NCI-H128 (cell line): ENCODE measurements around the gene WWOX.

Experiments
- DNase-seq: peaks from one replicate; lab custom pipeline; 2025; ENCODE audit not compliant: unreplicated experiment; lab: John Stamatoyannopoulos, UW

WWOX gene

DNA sequence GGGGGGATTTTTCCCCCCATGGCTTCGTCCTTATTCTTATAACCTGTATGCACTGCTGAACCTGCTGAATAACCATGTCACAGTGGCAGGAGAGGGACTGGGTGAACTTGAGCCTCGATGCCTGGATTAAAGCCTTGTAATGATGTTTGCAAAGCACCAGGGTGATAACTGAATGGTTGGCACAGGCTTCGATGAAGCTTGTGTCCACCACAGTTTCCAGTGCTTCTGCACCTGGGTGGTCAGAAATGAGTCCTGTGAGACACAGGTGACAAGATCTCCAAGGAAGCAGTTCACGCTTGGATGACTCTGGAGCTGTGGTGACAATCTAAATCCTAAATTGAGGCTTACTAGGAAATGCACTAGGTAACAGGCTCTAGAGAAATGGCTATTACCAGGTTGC lies 771.8 kb downstream of the WWOX start:
- DNase-seq = no peak

DNA sequence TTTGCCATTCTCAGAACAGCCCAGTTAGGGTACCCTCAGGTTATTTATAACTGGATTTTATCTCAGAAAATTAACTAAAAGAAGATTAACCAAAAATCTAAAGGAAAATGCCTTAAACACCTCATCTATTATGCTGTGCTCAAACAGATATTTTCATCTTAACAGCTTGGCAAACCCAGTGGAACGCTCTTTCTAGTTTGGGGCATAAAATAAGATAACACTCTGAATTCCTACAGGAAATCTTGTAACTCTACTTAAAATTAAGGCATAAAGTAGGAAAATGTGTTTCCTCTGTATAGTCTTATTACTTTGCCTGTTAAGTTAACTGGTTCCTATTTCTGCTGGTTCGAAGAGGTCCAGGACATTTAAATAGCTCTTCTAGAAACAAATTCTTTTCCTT lies 777.2 kb downstream of the WWOX start:
- DNase-seq = no peak

GRCh38 chr16:78877114-78877655 lies 777.7 kb downstream of the WWOX start:
- no peak for DNase-seq

GRCh38 chr16:78878570-78878969 lies 779.1 kb downstream of the WWOX start:
- no peak for DNase-seq

DNA sequence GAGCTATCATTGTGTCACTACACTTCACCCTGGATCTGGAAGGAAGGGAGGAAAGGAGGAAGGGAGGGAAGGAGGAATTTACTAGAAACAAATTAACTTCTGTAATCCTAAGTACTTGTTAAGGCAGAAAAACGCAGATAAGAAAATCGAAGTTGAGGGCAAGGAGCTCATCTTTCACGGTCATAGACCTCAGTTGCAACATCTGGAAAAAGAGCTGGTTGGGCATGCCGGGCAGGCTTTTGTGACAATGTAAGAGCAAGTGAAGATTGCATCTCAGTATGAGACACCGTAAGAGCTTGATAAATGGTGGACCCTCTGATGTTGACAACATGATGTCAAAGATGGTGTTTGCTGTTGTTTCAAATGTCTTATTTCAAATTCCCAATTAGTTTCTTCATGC lies 779.6 kb downstream of the WWOX start:
- DNase-seq = no peak

- no peak for DNase-seq
Measured at GRCh38 chr16:78882150-78882549, 782.7 kb downstream of the WWOX start.

GRCh38 chr16:78882751-78883150 lies 783.3 kb downstream of the WWOX start:
- no peak for DNase-seq

GRCh38 chr16:78884204-78884603 lies 784.8 kb downstream of the WWOX start:
- DNase-seq = no peak

GRCh38 chr16:78889346-78889745 lies 789.9 kb downstream of the WWOX start:
- no peak for DNase-seq

GRCh38 chr16:78890373-78890895 lies 791.0 kb downstream of the WWOX start:
- no peak for DNase-seq

DNA sequence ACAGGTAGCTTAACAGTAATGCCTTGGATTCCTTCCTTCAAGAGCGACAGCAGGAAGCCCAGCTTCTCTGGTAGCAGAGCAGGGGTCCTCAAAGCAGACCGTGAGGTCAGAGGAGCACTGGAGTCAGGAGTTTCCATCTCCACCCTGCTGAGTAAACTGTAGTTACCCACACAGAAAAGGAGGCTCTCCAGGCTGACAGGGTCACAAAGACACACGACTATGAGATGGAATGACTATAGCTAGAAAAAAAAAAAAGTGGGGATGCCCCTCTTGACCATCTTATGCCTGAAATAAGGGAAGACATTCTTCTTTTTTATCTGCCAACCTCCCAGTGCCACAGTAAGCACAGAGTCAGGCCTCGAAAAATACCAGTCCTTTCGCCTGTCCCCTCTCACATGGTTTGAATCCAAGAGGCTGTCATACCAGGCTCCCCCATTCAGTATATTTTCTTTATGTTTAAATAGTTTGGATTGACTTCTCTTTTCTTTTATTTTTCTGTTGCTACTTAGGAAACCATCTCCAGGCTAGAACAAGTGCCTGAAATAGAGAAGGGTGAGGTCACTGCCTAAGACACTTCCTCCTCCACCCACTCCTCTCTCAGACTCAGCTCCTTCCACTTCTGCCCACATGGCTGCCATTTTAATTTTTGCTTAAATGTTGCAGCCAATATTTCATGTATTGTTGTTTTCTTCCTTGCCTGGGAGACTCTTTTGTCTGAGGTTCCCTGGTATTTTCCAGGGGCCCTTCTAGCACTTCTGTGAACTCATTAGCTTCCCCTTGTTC lies 793.7 kb downstream of the WWOX start:
- no peak for DNase-seq

DNA sequence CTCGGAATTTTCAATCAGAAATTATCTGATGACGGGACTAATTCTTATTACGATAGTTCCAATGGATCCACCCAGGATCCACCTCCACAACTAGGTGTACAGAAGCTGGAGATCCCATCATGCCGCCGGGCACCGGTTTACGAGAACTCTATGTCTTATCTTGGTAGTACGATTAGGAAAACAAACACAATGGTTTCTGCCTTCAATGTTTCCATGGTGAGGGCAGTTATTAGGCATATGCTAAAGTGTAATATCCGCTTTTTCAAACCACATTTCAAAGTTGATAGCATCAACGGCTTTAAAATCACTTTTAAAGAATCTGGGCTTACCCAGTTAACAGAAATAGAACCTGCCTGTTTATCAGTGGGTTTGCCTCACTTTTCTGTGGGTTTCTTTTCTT lies 795.4 kb downstream of the WWOX start:
- DNase-seq = no peak

GRCh38 chr16:78895681-78896080 lies 796.2 kb downstream of the WWOX start:
- no peak for DNase-seq

GRCh38 chr16:78896280-78896679 lies 796.8 kb downstream of the WWOX start:
- DNase-seq = no peak

- no peak for DNase-seq
Measured at GRCh38 chr16:78897299-78897698, 797.8 kb downstream of the WWOX start.

- no peak for DNase-seq
Measured at GRCh38 chr16:78900044-78900811, 800.8 kb downstream of the WWOX start.

GRCh38 chr16:78900966-78901365 lies 801.5 kb downstream of the WWOX start:
- DNase-seq = no peak

GRCh38 chr16:78902321-78902720 lies 802.9 kb downstream of the WWOX start:
- no peak for DNase-seq

- no peak for DNase-seq
Measured at GRCh38 chr16:78903237-78903636, 803.8 kb downstream of the WWOX start.

DNA sequence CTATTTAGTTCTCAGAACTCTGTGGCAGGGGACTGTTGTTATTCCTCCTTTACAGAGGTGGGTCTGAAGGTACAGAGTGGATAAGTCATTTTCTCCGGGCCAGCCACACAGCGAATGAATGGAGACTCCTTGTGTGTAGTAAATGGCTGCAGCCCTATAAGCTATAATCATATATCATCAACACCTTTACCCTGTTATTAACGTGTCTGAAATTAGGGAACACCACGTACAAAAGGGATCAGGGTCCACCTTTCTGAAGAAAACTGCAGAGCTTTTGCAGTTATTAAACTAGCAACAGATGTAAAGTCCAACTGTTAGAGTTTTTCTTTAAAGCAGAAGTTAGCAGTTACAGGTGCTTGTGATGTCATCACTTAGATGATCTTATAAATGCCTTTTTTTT lies 804.4 kb downstream of the WWOX start:
- DNase-seq = no peak

GRCh38 chr16:78906135-78906534 lies 806.7 kb downstream of the WWOX start:
- DNase-seq = no peak

- DNase-seq = no peak
Measured at GRCh38 chr16:78909226-78909625, 809.8 kb downstream of the WWOX start.
